Measurements from ENCODE around the gene BCO1.

Gene BCO1

DNA sequence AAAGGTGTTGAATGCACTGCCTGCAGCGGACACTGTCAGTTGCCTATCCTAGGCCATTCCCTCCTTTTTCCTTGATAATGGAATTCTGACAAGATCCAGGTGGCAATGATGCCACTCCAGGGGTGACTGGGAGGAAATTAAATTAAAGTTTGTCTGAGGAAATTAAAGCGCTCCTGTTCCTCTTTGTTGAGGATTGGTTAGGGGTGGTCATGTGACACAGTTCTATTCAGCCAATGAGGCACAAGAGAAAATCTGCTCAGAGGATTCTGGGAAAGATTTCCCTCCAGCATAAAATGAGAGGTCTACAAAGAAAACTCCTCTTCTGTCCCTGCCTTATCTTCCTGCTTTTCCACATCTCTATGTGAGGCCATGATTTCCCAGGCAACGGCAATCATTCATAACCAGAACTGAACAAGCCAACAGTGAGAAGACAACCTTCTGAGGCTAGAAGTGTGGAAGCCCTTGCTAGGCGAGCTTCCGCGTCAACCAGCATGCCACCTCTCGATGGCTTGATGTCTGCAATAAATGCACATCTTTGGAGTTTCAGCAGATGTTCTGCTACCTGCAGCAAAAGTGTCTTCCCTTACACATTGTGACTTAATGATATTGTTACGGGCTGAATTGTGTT, 5.6 kb upstream of the BCO1 start:
- DNase-seq = no peak

DNA sequence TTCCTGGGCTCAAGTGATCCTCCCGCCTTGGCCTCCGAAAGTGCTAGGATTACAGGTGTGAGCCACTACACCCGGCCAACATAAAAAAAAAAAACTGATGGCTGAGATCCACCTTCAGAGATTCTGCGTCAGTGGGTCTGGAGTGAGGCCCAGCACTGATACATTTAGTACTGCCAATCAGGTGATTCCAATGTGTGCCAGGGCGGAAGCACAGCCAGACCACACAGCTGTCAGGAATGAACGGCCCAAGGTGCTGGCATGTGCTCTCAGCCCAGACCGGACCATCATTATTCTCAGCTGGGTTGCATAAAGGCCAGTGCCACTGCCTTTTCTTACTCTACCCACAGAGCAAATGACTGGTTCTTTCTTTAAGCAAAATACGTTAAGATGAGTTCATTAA, 1.2 kb upstream of the BCO1 start:
- no peak for DNase-seq

DNA sequence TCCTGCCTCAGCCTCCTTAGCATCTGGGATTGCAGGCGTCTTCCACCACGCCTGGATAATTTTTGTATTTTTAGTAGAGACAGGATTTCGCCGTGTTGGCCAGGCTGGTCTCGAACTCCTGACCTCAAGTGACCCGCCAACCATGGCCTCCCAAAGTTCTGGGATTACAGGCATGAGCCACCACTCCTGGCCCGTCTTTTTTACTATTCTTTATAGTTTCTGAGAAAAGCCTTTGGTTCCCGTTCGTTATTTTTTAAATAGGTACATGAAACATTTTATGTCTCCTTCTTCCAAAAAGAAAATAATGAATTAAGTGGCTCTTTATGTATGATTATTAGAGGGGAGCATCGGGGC, 570 bp upstream of the BCO1 start:
- DNase-seq = no peak

DNA sequence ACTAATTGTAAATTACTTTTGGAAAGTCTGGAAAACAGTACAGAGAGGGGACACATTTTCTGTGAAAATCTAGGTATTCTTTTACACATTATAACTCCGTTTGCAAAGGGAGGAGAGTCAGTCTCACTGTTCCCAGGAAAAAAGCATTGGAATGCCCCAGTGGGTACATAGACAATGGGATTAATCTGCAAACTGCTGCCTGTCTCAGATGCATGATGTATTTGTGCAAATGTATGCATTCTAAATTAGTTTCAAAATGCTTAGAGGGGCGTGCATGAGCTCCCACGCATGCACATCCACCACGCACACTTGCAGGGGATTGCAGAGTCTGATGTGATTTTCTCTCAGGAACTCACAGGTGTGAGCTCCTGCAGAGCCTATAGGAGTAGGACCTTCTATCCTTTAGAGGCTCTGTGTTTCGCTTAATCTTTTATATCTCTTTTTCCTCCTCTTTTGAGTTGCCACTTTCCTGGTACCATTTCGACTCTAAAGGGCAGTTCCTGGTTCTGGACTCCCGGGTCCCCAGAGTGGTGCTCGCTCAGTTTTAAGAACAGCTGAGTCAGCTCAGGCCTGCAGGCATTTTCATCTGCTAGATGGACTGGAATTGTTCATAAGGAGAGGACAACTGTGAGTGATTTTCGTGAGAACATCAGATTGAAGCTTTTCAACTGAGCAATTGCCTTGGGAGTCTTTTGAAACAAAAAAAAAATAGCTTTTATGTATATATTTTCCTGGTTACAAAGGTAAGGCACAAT, 1.1 kb downstream of the BCO1 start:
- no peak for DNase-seq

DNA sequence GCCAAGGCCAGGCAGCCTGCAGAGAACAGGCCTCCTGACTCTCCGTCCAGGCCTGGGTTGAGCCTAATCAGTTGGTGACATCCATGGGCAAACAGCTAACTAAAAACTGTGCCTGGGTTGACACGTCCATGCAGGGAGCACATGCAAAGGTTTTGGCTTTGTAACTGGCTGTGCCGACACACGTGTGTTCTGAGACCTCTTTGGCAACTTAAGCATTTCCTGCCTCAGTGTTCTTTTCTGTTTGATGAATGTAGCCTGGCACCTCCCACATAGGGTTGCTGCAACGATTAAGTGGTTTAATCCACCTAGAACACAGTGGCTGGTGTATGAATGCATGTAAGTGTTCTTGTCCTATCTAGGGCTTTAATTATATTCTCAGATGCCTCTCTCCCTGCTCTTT, 3.2 kb downstream of the BCO1 start:
- no peak for DNase-seq

DNA sequence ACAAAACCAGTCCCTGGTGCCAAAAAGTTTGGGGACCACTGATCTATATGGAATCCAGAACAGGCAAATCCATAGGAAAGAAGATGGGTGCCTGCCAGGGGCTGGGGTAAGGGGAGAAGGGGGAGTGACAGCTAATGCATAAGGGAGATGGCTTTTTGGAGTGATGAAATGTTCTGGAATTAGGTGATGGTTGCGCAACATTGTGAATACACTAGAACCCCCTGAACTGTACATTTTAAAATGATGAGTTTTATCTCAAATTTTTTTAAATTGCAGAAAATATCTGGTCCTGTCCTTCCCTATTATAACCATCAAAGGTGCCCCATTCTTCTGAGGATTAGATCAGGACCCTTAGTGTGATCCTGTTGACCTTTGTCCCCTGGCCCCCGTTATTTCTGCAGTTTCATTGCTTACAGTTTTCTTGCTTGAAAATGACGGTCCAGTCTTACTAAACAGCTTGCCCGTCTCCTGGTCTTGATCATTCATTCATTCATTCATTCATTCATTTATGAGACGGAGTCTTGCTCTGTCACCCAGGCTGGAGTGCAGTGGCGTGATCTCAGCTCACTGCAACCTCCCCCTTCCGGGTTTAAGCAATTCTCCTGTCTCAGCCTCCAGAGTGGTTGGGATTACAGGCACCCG, 4.6 kb downstream of the BCO1 start:
- no peak for DNase-seq

DNA sequence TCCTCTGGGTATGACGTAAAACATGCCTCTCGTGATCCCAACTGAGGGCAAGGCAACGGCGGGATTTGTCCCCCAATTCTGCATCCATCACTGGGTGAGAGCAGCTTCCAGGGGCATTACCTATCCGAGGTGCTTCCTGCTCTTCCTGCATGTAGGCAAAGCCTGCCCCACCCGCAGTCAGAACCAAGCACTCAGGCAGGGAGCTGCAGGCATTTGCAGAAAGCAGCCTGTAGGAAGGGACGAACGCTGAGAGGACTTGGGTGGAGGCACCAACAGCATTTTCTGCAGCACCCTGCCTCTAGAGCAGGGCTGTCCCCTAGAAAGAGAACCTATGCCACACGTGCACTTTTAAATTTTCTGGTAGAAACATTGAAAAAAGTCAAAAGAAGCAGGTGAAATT, 5.5 kb downstream of the BCO1 start:
- DNase-seq = no peak

DNA sequence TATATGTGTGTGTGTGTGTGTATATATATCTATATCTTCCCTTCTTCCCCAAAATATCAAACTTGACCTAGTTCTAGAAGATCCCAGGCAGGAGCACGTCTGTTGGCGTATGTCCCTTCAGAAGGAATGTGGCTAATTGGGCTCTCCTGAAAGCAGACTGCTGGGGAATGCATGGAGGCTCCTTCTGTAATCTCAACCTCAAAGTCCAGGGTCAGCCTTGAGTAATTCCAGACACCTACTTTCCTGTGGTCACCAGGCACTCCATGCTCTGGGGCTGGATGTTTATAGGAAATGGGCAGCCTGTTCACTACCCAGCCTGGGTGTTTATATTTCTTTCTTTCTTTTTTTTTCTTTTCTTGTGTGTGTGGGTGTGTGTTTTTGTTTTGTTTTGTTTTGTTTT, 13.4 kb downstream of the BCO1 start:
- DNase-seq = no peak

DNA sequence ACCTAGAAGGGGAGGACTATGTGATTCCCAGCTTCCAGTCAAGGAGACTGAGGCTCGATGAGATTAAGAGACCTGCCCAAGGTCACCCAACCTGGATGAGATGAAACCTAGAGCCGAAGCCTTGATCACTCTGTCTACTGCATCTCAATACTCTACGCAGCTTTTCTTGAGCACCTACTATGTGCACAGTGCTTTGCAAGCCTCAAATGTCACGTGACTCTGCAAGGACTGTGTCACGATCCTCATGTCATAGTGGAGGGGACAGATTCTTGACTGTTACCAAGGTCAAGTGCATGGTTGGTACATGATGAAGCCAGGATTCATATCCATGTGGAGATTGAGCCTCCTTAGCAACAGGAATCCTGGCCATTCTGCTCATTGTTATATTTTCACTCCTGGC, 14.7 kb downstream of the BCO1 start:
- no peak for DNase-seq

DNA sequence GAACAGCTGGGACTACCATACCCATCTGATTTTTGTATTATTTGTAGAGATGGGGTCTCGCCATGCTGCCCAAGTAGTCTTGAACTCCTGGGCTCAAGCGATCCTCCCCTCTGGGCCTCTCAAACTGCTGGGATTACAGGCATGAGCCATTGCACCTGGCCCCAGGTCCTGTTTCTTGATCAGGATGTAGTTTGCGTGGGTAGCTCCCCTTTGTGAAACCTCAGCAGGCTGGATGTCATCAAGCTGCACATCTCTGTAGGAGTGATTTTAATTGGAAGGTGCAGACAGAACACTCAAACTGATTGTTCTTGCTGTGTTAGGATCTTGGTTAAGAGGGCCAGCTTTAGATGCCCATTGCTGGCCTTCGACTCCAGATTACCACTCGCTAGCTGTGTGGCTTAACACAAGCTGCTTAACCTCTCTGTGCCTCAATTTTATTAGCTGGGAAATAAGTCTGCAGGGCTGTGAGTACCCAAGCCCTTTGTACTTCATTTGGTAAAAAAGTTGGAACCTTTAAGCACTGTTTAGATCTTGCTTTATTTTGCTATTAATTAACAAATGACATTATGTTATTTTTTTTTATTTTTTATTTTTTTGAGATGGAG, 16.5 kb downstream of the BCO1 start:
- DNase-seq = no peak

DNA sequence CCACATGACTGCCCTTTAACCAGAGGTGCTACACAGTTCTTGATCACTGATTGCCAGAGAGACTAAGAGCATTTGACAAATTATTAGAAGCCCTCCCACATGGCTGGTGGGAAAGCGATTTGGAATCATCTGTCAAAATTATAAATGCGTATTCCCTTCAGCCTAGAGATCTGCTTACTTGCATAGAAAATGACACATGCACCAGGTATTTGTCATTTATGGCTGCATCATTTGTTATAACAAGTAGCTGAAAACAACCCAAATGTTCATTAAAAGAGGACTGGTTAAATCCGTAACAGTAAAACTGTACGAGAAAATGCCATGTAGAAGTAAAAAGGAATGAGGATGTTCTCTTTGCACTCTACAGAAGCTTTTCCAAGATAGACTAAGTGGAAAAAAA, 21.4 kb downstream of the BCO1 start:
- no peak for DNase-seq

DNA sequence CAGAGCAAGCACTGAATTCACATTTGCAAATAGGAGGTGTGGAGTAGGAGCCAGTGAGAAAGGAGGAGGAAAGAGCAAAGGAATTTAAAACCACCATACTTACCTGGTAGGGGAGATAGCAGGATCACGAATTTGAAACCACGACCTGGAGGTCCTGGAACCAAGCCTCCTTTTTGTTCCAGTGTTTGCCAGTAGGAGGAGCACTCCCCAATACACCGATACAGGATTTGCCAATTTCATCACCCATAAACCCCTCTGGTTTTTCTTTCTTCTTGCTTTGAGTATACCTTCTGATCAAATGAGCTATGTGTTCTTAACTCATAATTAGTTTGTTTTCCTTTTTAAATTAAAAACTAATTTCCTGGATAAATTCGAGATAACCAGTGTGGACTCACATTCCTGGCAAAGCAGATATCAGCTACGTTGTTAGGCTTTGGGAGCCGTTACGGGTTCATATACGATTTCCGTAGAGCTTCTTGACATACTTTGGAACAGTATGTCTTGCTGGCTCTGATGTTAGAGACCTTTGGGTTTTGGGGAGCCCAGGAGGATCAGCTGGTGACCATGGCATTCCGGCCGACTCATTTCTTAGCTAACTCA, 22.7 kb downstream of the BCO1 start:
- DNase-seq = peak; percentile 17 to 41 (median 32)

DNA sequence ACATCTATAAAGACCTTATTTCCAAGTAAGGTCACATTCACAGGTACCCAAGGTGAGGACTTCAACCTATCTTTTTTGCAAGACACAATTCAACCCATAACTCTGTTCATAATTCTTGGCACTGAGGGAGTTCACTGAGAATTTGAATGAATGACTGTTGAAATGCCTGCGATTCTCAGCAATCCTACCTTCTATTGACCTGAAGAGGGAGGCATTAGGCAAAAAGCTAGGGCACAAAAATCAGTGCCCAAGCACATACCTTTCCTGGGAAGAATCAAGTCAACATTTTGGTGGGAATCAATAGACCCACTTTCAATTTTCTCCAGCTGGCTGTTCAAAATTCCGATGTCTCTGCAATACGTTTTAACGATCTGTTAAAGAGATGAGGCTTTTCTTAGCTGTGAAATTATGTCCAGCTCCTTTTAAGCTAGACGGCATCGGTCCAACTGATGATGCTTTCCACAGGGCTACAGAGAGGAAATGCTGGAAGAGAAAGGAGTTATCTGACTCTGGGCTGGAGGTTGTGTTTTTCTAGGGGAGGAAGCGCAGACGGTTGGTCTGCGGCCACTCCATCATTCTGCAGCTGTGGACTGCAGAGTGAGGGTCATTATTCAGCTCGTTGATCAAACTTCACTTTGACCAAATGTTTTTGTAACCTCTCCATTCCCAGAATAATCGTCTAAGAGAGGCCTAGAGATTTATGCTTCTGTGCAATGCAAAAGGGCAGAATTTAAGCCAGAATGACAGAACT, 25.2 kb downstream of the BCO1 start:
- no peak for DNase-seq

DNA sequence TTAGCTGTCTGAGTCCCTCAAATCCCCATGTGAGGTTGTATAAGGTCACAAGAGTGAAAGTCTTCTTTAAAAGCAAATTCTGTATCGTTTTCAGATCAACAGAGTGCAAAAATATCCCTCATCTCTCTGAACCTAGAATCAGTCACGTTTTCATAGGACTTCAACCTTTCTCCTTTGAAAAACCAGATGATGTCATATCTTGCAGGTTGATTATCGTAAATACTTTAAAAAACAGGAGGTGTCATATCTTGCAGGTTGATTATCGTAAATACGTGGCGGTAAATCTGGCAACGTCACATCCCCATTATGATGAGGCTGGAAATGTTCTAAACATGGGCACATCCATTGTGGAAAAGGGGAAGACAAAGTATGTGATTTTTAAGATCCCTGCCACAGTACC, 25.9 kb downstream of the BCO1 start:
- no peak for DNase-seq

DNA sequence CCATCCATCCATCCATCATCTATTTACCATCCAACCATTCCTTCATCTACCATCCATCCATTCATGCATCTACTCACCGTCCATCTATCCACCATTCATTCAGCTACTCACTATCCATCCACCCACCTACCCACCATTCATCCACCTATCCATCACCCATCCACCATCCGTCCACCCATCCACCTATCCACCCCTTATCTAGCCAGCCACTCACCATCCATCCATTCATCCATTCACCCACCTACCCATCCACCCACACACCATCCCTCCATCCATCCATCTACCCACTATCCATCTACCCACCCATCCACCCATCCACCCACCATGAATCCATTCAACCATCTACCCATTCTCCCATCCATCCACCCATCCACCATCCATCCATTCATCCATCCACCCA, 26.6 kb downstream of the BCO1 start:
- no peak for DNase-seq

DNA sequence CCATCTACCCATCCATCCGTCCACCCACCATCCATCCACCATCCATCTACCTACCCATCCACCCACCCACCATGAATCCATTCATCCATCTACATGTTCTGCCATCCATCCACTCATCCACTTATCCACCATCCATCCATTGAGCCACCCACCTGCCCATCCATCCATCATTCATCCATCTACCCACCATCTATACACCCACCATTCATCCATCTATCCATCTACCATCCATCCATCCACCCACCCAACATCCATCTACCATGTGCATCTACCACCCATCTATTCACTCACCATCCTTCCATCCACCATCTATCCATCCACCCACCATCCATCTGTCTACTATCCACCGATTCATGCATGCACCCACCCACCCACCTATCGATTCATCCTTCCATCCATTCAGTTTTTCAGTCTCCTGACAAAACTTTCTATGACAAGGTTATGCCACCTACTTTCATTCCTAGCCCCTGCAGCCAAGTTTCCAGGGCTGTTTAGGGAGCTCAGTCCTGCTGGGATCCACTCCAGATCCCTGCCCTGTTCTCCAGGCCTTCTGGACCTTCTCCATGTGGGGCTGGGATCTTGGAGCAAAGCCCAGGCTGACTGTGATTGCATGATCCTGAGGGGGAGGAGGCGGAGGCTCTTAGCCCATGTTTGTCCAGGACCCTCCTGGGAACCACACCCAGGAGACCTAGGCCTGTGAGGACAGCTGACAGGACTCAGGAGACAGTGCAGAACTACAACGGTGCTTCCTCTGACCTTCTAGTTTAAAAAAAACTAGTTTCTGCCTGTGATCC, 27.4 kb downstream of the BCO1 start:
- DNase-seq = no peak

DNA sequence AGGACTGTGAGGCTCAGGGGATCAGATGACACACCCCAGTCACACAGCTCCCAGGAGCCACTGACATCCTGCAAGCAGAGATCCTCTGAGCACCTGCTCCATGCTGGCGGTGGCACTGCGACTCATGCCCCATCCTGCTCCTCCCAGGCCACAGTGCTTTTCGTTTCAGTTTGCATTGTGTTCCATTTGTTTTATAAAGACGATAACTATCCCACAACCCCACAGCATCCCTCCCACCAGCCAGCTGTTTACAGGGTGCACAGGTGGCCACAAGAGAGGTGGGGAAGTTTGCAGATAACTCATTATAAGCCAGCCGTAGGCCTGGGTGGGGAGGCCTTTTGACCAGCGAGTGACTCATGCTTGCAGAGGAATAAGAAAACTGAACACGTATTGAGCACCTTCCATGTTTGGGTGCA, 28.2 kb downstream of the BCO1 start:
- DNase-seq = no peak

DNA sequence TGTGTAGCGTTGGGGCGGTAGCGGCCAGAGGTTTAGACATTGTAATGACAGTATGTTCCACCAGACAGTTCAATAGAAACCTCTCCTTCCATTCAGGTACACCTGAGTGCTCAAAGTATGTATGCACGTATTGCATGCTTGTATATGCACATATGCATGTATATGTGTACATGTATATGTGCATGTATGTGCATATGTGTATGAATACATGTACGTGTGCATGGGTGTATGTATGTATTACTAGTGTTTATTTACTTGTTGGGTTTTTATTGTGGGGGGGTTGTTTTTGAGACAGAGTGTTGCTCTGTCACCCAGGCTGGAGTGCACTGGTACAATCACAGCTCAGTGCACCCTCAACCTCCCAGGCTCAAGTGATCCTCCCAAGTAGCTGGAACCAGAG, 30.0 kb downstream of the BCO1 start:
- no peak for DNase-seq

DNA sequence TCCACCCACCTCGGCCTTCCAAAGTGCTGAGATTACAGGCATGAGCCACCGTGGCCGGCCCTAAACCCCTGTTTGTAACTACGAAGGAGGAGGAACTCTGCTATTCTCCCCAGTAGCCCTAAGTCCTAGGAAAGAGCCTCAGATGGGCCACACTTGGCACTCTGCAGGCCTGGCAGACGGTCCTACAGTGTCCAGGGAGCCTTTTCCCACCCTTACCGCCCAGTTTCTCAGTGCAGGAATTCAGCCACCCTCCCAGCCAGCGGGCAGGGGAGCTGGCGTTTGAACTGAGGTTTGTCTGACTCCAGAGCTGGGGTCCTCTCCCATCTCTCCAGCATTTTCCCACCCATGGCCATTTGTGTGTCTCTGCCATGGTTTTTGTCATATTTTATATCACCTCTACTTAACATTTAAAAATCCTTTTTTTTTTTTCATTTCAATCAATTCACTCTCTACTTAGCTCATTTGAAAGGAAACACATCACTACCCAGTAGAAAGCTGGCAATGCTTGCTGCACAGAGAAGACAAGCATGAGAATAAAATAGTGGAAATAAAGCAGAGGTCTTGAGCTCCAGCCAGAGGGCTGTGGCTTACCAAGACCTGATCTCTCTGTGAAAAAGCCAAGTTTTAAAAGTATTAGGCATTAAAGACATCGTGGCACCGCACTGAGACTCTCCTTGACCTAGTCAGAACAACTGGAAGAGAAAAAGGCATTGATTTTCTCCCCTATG, 34.9 kb downstream of the BCO1 start:
- DNase-seq = no peak

DNA sequence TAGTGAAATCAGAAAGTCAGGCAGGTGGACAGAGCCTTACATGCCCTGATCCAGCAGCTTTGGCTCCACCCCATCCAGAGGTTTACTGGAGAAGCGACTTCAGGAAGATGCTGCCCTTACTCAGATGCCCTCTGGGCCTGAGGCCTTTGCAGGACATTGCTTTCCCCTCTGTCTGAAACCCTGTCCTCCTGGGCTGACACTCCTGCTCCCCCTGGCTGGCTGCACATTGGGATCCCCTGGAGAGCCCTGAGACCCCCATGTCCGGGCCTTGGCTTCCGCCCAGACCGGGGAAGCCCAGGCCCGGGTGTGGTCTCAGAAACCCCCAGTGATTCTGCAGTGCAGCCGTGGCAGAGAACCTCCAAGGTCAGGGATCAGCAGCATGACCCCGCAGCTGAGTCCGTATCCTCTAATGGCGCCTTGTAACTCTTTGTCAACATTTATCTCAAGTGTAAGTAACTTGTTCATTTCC, 36.6 kb downstream of the BCO1 start:
- DNase-seq = no peak

DNA sequence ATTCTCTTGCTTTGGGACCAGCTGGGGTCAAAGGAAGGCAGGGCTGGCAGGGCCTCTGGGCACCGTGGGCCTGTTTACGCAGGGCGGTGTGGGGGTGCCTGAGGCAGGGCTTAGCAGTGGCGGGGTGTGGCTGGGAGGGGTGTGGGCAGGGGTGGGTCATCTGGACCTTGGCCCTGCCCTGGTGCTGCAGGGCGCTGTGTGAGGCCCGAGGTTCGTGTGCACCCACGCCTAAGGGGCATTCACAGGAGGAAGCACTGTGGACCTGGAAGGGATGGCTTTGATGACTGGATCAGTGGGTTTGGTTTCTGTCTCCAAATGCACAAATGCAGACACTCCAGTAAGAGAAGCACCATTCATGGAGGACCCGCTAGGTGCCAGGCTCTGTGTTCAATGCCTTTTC, 37.3 kb downstream of the BCO1 start:
- DNase-seq = no peak

All from suppressor macrophage (primary cell).